Hepatocyte (in vitro differentiated cells): ENCODE data around the gene ADGRB3.
"Not testable (repeated sequence)": the region's sequence is repeated elsewhere in the genome, so short reads cannot be mapped to it uniquely, and the experiment has no call there.

Experiments
- CTCF ChIP-seq: fragments of 200-600 bp; sonication (generic); IDR thresholded peaks from 2 replicates; pipeline ENCODE4 v1.5.1; 2016; ENCODE audit warnings: antibody characterized with exemption, mild to moderate bottlenecking; ENCODE audit not compliant: poor library complexity
- EZH2 ChIP-seq: fragments of 200-600 bp; sonication (generic); IDR thresholded peaks from 2 replicates; pipeline ENCODE4 v1.6.1; 2016; ENCODE audit warnings: antibody characterized with exemption, mild to moderate bottlenecking, borderline replicate concordance
- EZH2phosphoT487 ChIP-seq: fragments of 200-600 bp; sonication (generic); IDR thresholded peaks from one replicate; pipeline ENCODE4 v1.6.1; 2018; ENCODE audit warnings: antibody characterized with exemption, mild to moderate bottlenecking, low read depth, moderate library complexity; ENCODE audit not compliant: unreplicated experiment, severe bottlenecking

GRCh38 chr6:69433116-69433515 is 798.0 kb downstream of the ADGRB3 start:
- TF ChIP-seq CTCF, EZH2, EZH2phosphoT487: not testable (repeated sequence)
